Activated CD4-positive, alpha-beta T cell treated with anti-CD3 and anti-CD28 coated beads, Interleukin-2, amount 50 U/mL, for 4 hours (primary cell): ENCODE results near the gene CFAP74.
"Not testable (repeated sequence)": the region's sequence is repeated elsewhere in the genome, so short reads cannot be mapped to it uniquely, and the experiment has no call there.

Experiments
- DNase-seq, 2 experiments: peaks; one replicate each; pipeline ENCODE4 v3.0.0-alpha.2; 2020

Gene CFAP74

GRCh38 chr1:1893997-1894353, 109.6 kb downstream of the CFAP74 start:
- no peak for DNase-seq

GRCh38 chr1:1893291-1893985, 110.1 kb downstream of the CFAP74 start:
- no peak for DNase-seq

- DNase-seq: no peak
Observed at GRCh38 chr1:1892763-1893120, 110.8 kb downstream of the CFAP74 start.

GRCh38 chr1:1892079-1892762, 111.4 kb downstream of the CFAP74 start:
- peak in 1 of 2 experiments; percentile 20 for DNase-seq

GRCh38 chr1:1891349-1892078, 112.1 kb downstream of the CFAP74 start:
- peak; percentile 71 to 73 for DNase-seq

GRCh38 chr1:1890506-1891348, 112.9 kb downstream of the CFAP74 start, which contains the start of gene GNB1:
TSS of gene GNB1 (minus strand) at chr1:1891087. CDS start at chr1:1825453, 65,634 bp downstream.
- DNase-seq: peak; percentile 78

GRCh38 chr1:1889847-1890505, 113.6 kb downstream of the CFAP74 start:
- DNase-seq: no peak

GRCh38 chr1:1889090-1889750, 114.4 kb downstream of the CFAP74 start:
- DNase-seq: no peak

GRCh38 chr1:1883890-1884289, 119.7 kb downstream of the CFAP74 start:
- DNase-seq: not testable (repeated sequence)

GRCh38 chr1:1883092-1883873, 120.3 kb downstream of the CFAP74 start:
- DNase-seq: no peak

GRCh38 chr1:1881727-1882126, 121.9 kb downstream of the CFAP74 start:
- no peak for DNase-seq

- DNase-seq: no peak
Observed at GRCh38 chr1:1880617-1881312, 122.8 kb downstream of the CFAP74 start.

GRCh38 chr1:1879942-1880341, 123.6 kb downstream of the CFAP74 start:
- DNase-seq: no peak

- no peak for DNase-seq
Observed at GRCh38 chr1:1877865-1878436, 125.6 kb downstream of the CFAP74 start.

- DNase-seq: no peak
Observed at GRCh38 chr1:1876335-1876930, 127.2 kb downstream of the CFAP74 start.

GRCh38 chr1:1875932-1876331, 127.7 kb downstream of the CFAP74 start:
- no peak for DNase-seq

GRCh38 chr1:1874901-1875300, 128.7 kb downstream of the CFAP74 start:
- no peak for DNase-seq

- DNase-seq: no peak
Observed at GRCh38 chr1:1873186-1873585, 130.4 kb downstream of the CFAP74 start.

- DNase-seq: no peak
Observed at GRCh38 chr1:1872329-1872994, 131.1 kb downstream of the CFAP74 start.
